K562 (cell line): ENCODE measurements around the gene MSANTD1. TPM values are rescaled to one million over a fixed set of nuclear protein-coding genes. Genes with fewer than 3 reads are reported as not detected.
A peak's percentile ranks its signal among the peaks of the same experiment; 100 is the strongest.

Source experiments
- DEAF1 ChIP-seq: fragments of 450-650 bp; formaldehyde crosslinking; IDR thresholded peaks from 2 replicates; pipeline ENCODE4 v1.4.0; 2020; ENCODE audit warnings: mild to moderate bottlenecking, moderate library complexity
- FOXA3 ChIP-seq, 2 experiments: fragments of 450-650 bp in 1 of 2; sonication (generic) in 1 of 2; formaldehyde crosslinking; IDR thresholded peaks in 1 of 2; conservative IDR thresholded peaks in 1 of 2; 2 replicates each; pipeline versions ENCODE4 v1.4.0 to v1.8.0; 2020 to 2022; ENCODE audit warnings: mild to moderate bottlenecking in 2 of 2, missing genetic modification reagents in 1 of 2
- GTF2B ChIP-seq: IDR thresholded peaks from 2 replicates; pipeline ENCODE4 v1.6.1; 2011; ENCODE audit not compliant: insufficient read length; ENCODE audit errors: extremely low read depth
- HMBOX1 ChIP-seq: sonication (generic); IDR thresholded peaks from 2 replicates; pipeline ENCODE4 v1.6.1; 2016
- NFIX ChIP-seq: fragments of 250-450 bp; sonication (Bioruptor Pico); IDR thresholded peaks from 2 replicates; pipeline ENCODE4 v1.4.0; 2020; ENCODE audit warnings: low read depth, mild to moderate bottlenecking, moderate library complexity
- PRDM10 ChIP-seq: fragments of 450-650 bp; IDR thresholded peaks from 2 replicates; pipeline ENCODE4 v1.6.1; 2018; ENCODE audit not compliant: partially characterized antibody
- RUNX1 ChIP-seq: sonication (generic); IDR thresholded peaks from 2 replicates; pipeline ENCODE4 v1.6.1; 2016; ENCODE audit warnings: antibody characterized with exemption, low read depth
- SIN3B ChIP-seq: fragments of 450-650 bp; IDR thresholded peaks from 2 replicates; pipeline ENCODE4 v1.6.1; 2017; ENCODE audit warnings: low read depth, mild to moderate bottlenecking, moderate library complexity
- SPI1 ChIP-seq: IDR thresholded peaks from 2 replicates; pipeline ENCODE4 v1.6.1; 2011; ENCODE audit warnings: low read depth, low read length, control low read depth, borderline replicate concordance
- TAF7 ChIP-seq: fragments of 450-650 bp; IDR thresholded peaks from 2 replicates; pipeline ENCODE4 v1.6.1; 2016; ENCODE audit warnings: missing genetic modification characterization, missing compliant biosample characterization
- TAL1 ChIP-seq: fragments of 450-650 bp; IDR thresholded peaks from 2 replicates; pipeline ENCODE4 v1.6.1; 2016; ENCODE audit warnings: mild to moderate bottlenecking
- ZBTB34 ChIP-seq: fragments of 250-450 bp; sonication (Bioruptor Pico); IDR thresholded peaks from 2 replicates; pipeline ENCODE4 v1.8.0; 2021; ENCODE audit warnings: mild to moderate bottlenecking, moderate library complexity
- ZHX1 ChIP-seq: fragments of 150-350 bp; conservative IDR thresholded peaks from 2 replicates; pipeline ENCODE4 v1.6.1; 2014; ENCODE audit warnings: low read length
- ZNF140 ChIP-seq: fragments of 250-450 bp; sonication (Bioruptor Pico); IDR thresholded peaks from 2 replicates; pipeline ENCODE4 v1.8.0; 2021; ENCODE audit warnings: moderate library complexity, mild to moderate bottlenecking, inconsistent platforms
- ZNF24 ChIP-seq: fragments of 450-650 bp; IDR thresholded peaks from 2 replicates; pipeline ENCODE4 v1.6.1; 2016
- ZNF589 ChIP-seq: fragments of 200-800 bp; sonication (Bioruptor generic); IDR thresholded peaks from 2 replicates; pipeline ENCODE4 v1.6.1; 2016; ENCODE audit warnings: low read depth, missing genetic modification characterization, missing compliant biosample characterization
- polyA plus RNA-seq, 8 experiments: library from polyadenylated mRNA; depleted of rRNA in 4 of 8; stranded (reverse) in 5 of 8; unstranded in 3 of 8; fragments of >200 nt; fragmentation: Nextera tagmentation in 2 of 8; fragmentation: Illumina TruSeq in 1 of 8; extraction: Ambion mirVana in 2 of 8; extraction: Trizol in 1 of 8; gene quantifications; 2 replicates each; pipeline versions ENCODE4 v1.2.1 to v1.2.3, GENCODE V29; 2011 to 2014; ENCODE audit warnings: inconsistent platforms in 1 of 8, missing spikeins in 1 of 8
- total RNA-seq, 7 experiments: library from RNA; depleted of rRNA in 6 of 7; stranded (reverse); fragments of >200 nt in 6 of 7; fragmentation: Illumina TruSeq in 2 of 7; extraction: Trizol in 2 of 7; gene quantifications; 2 replicates each; pipeline versions ENCODE4 v1.2.1 to v1.2.3, GENCODE V29; 2011 to 2021; ENCODE audit warnings: low replicate concordance in 1 of 7

Gene MSANTD1
- total and polyA plus RNA-seq, 9 of the 15 experiments (the other 6 are each of a cell fraction or from before 2014, with no cell fraction given): 0.04 to 0.09 (median 0.07) TPM; not detected in 6

GRCh38 chr4:3292571-3293400 lies 43.8 kb downstream of the MSANTD1 start, which contains the start of gene RGS12 (continued):
- TF ChIP-seq ZBTB34 (CRISPR knock-in tag) (no peak), TAF7 (tag) (no peak), GTF2B (no peak), DEAF1 (CRISPR knock-in tag) (no peak), SPI1 (0 out of 2 replicates have a peak, but pooled peaks have one; percentile 11), ZNF589 (CRISPR knock-in tag) (no peak), RUNX1 (no peak), FOXA3 (CRISPR knock-in tag; conservative IDR thresholded peaks at IDR 0.05 in 1 of 2, IDR thresholded peaks at IDR 0.05 in 1 of 2) (no peak), NFIX (CRISPR knock-in tag) (no peak), PRDM10 (peak; percentile 60), ZNF24 (no peak), ZHX1 (no peak), TAL1 (no peak), SIN3B (no peak), HMBOX1 (no peak), ZNF140 (CRISPR knock-in tag) (no peak)
